ENCODE data around the gene KSR2. TPM values are rescaled to one million over a fixed set of nuclear protein-coding genes. Genes with fewer than 3 reads are reported as not detected.

The KSR2 gene
- total RNA-seq, 4 donors from 2014 or later, result 1.2 to 11.0 (median 2.2) TPM

GRCh38 chr12:117684471-117684870, 284.3 kb downstream of the KSR2 start:
- Histone ChIP-seq H3K36me3 (no peaks in the 10 kb centered on the region), H3K27me3 (no peaks in the 10 kb centered on the region), H3K9me3 (no peaks in the 10 kb centered on the region), H3K4me3 (replicated peaks in 1 of 3) (no peak overlapping the region), H3K4me1 (no peaks in the 10 kb centered on the region), H3K27ac (no peak overlapping the region)
- no peak for DNase-seq
- 93 to 95% methylated on average over 6 of the region's 6 CpGs for WGBS, 2 donors
- TF ChIP-seq POLR2A (IDR thresholded peaks at IDR 0.05), result no peak
- intact Hi-C loops (cut with DNase I), result no loop called here

GRCh38 chr12:117680312-117680711, 288.5 kb downstream of the KSR2 start:
- 71 to 79% methylated on average over 3 of the region's 3 CpGs for WGBS, 2 donors
- Histone ChIP-seq H3K27ac (no peak overlapping the region), H3K4me1 (no peaks in the 10 kb centered on the region), H3K4me3 (replicated peaks in 1 of 3) (no peak overlapping the region), H3K27me3 (no peaks in the 10 kb centered on the region), H3K36me3 (no peaks in the 10 kb centered on the region), H3K9me3 (no peaks in the 10 kb centered on the region)
- no peak for DNase-seq
- TF ChIP-seq POLR2A (IDR thresholded peaks at IDR 0.05) (no peak), CTCF (IDR thresholded peaks at IDR 0.05) (no peak)
- intact Hi-C loops (cut with DNase I), result no loop called here

GRCh38 chr12:117679776-117680175, 289.0 kb downstream of the KSR2 start:
- TF ChIP-seq POLR2A (IDR thresholded peaks at IDR 0.05), result no peak
- no peak for TF ChIP-seq CTCF (IDR thresholded peaks at IDR 0.05)
- Histone ChIP-seq H3K4me1 (no peaks in the 10 kb centered on the region), H3K9me3 (no peaks in the 10 kb centered on the region), H3K4me3 (replicated peaks in 1 of 3) (no peak overlapping the region), H3K27me3 (no peaks in the 10 kb centered on the region), H3K36me3 (no peaks in the 10 kb centered on the region), H3K27ac (no peak overlapping the region)
- DNase-seq, result no peak
- intact Hi-C loops (cut with DNase I), result no loop called here

- Histone ChIP-seq H3K9me3 (no peaks in the 10 kb centered on the region), H3K4me1 (no peaks in the 10 kb centered on the region), H3K27me3 (no peaks in the 10 kb centered on the region), H3K36me3 (no peaks in the 10 kb centered on the region), H3K27ac (no peak overlapping the region), H3K4me3 (replicated peaks in 1 of 3) (no peak overlapping the region)
- no peak for DNase-seq
- intact Hi-C loops (cut with DNase I), result loop anchor here (5.0 kb wide), 1 partner anchor 307 kb away; no protein-coding TSS in a partner anchor
- TF ChIP-seq CTCF (IDR thresholded peaks at IDR 0.05) (no peak), POLR2A (IDR thresholded peaks at IDR 0.05) (no peak)
- WGBS, 2 donors, result 91 to 93% methylated on average over 1 of the region's 1 CpG
Measured at GRCh38 chr12:117674763-117675162, 294.0 kb downstream of the KSR2 start.

GRCh38 chr12:117674313-117674712, 294.5 kb downstream of the KSR2 start:
- Histone ChIP-seq H3K27ac (no peak overlapping the region), H3K27me3 (no peaks in the 10 kb centered on the region), H3K9me3 (no peaks in the 10 kb centered on the region), H3K36me3 (no peaks in the 10 kb centered on the region), H3K4me1 (no peaks in the 10 kb centered on the region), H3K4me3 (replicated peaks in 1 of 3) (no peak overlapping the region)
- TF ChIP-seq POLR2A (IDR thresholded peaks at IDR 0.05) (no peak), CTCF (IDR thresholded peaks at IDR 0.05) (no peak)
- DNase-seq, result no peak
- intact Hi-C loops (cut with DNase I), result loop anchor here (5.0 kb wide), 1 partner anchor 307 kb away; no protein-coding TSS in a partner anchor
- 89 to 91% methylated on average over 3 of the region's 3 CpGs for WGBS, 2 donors

GRCh38 chr12:117671734-117672133, 297.1 kb downstream of the KSR2 start:
- no peaks in the 10 kb centered on the region for H3K4me1 ChIP-seq
- H3K4me3 ChIP-seq (replicated peaks in 1 of 3), result no peak overlapping the region
- no peaks in the 10 kb centered on the region for H3K36me3 ChIP-seq
- peak; percentile 44 to 56 for DNase-seq
- TF ChIP-seq CTCF (IDR thresholded peaks at IDR 0.05) (peak in 3 of 6 experiments; percentile 17 to 52 (median 39)), POLR2A (IDR thresholded peaks at IDR 0.05) (no peak)
- H3K27ac ChIP-seq, result no peak overlapping the region
- no peaks in the 10 kb centered on the region for H3K27me3 ChIP-seq
- intact Hi-C loops (cut with DNase I), result loop anchor here (5.0 kb wide), 1 partner anchor 304 kb away; no protein-coding TSS in a partner anchor
- H3K9me3 ChIP-seq, result no peaks in the 10 kb centered on the region
- WGBS, 2 donors, result 21 to 39% methylated on average over 7 to 8 of the region's 8 CpGs
